ENCODE data around the gene ST6GALNAC4. TPM values are rescaled to one million over a fixed set of nuclear protein-coding genes. Genes with fewer than 3 reads are reported as not detected.
A peak's percentile ranks its signal among the peaks of the same experiment; 100 is the strongest.

ST6GALNAC4 gene
- total RNA-seq, 2 experiments from 2014 or later, result 37.0 to 39.7 TPM

DNA sequence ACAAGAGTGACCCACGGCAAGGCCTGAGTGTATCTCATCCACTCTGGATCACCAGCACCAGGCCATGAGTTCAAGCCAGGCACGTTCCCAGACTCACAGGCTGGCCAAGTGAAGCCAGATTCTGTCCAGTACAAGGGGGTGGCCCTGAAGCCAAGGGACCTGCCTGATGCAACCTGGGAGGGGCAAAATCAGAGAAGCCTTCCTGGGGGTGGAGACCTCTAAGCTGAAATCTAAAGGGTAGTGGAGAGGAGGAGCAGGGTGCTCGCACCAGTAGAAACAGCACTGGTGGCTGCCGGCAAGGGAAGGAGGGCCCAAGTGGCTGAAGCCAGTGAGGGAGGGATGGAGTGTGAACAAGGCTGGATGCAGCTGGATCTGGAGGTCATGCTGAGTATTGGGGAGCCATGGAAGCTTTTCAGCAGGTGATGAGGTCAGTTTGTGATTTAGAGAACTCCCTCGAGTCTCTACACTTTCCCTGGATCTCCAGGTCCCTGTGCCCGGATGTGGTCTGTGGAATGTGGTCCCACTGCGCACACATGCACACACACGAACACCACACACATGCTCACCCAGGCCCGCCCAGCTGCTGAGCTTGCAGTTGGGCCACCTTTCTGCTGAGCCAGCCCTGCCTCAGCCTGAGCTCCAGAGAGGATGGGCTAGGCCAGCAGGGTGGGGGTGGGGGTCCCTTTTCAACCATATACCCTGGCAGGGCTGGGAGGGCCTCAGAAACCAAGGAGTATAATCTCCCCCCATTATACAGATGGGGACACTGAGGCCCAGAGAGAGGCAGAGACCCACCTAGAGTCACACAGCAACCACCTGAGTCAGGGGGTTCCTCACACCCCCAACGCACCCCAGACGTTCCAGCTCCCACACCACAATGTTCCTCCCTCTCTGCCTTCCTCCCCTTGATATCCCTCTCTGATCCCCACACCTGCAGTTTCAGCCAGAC lies 12.1 kb upstream of the ST6GALNAC4 start:
- Mint-ChIP-seq H3K36me3 (ENCODE audit: low read depth) (peaks cover 5% of the 10 kb centered on the region), H3K27me3 (ENCODE audit: low read depth) (peaks cover 20% of the 10 kb centered on the region), H3K4me3 (peak overlapping the region; percentile 25), H3K27ac (peak overlapping the region; percentile 66), H3K4me1 (ENCODE audit: low read depth) (peaks cover 53% of the 10 kb centered on the region), H3K9me3 (ENCODE audit: insufficient read depth) (no peaks in the 10 kb centered on the region)
- DNase-seq, result no peak
- no peak for ATAC-seq
- CTCF ChIA-PET, result interaction anchor here (1.2 to 2.8 kb wide), 3 partner anchors 13 to 189 kb away, joined by 5 to 21 read pairs (median 5); no protein-coding TSS in a partner anchor
- POLR2A ChIA-PET, result interaction anchor here (0.8 to 2.1 kb wide), 4 partner anchors 8 to 30 kb away, joined by 3 to 8 read pairs (median 4); partner anchors contain the start of genes DPM2 and ST6GALNAC6

DNA sequence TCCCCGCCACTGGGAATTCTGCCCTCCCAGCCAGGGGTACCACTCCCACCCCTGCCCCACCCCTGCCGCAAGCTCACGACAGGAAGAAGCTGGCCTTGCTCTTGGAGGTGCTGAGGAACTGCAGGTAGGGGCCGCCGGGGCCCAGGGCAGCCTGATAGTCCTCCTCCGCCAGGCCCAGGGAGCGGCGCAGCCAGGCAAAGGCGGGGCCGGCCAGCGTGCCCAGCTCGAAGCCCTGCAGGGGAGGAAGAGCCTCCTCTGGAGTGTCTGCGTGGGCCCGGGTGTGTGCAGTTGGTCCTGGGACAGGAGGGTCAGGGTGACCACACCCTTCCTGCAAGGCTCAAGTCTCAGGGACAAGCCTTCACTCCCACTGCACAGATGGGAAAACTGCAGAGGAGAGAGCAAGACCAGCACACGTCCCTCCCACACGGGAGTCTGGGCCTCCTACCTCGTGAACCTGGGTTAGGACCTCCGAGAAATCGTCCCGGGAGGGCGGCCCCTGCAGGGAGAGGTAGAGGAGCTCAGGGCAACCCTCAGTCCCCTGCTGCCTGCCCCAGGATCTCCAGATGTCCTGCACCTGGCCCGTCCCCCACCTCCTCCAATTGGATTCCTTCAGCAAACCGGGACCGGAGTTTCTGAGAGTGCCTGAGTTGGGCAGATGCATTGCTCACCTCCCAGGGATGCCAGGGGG lies 11.3 kb upstream of the ST6GALNAC4 start:
- H3K9me3 Mint-ChIP-seq (ENCODE audit: insufficient read depth), result no peaks in the 10 kb centered on the region
- H3K36me3 Mint-ChIP-seq (ENCODE audit: low read depth), result peaks cover 4% of the 10 kb centered on the region
- H3K27me3 Mint-ChIP-seq (ENCODE audit: low read depth), result peaks cover 20% of the 10 kb centered on the region
- ATAC-seq (no peak), DNase-seq (no peak)
- H3K4me1 Mint-ChIP-seq (ENCODE audit: low read depth), result peaks cover 51% of the 10 kb centered on the region
- POLR2A ChIA-PET, result interaction anchor here (0.8 to 2.1 kb wide), 2 partner anchors 9 to 12 kb away, joined by 3 to 8 read pairs; partner anchors contain the start of gene DPM2
- peak overlapping the region; percentile 25 for H3K4me3 Mint-ChIP-seq
- H3K27ac Mint-ChIP-seq, result no peak overlapping the region
- CTCF ChIA-PET, result interaction anchor here (1.2 to 2.8 kb wide), 2 partner anchors 106 to 190 kb away, joined by 5 to 21 read pairs; no protein-coding TSS in a partner anchor

DNA sequence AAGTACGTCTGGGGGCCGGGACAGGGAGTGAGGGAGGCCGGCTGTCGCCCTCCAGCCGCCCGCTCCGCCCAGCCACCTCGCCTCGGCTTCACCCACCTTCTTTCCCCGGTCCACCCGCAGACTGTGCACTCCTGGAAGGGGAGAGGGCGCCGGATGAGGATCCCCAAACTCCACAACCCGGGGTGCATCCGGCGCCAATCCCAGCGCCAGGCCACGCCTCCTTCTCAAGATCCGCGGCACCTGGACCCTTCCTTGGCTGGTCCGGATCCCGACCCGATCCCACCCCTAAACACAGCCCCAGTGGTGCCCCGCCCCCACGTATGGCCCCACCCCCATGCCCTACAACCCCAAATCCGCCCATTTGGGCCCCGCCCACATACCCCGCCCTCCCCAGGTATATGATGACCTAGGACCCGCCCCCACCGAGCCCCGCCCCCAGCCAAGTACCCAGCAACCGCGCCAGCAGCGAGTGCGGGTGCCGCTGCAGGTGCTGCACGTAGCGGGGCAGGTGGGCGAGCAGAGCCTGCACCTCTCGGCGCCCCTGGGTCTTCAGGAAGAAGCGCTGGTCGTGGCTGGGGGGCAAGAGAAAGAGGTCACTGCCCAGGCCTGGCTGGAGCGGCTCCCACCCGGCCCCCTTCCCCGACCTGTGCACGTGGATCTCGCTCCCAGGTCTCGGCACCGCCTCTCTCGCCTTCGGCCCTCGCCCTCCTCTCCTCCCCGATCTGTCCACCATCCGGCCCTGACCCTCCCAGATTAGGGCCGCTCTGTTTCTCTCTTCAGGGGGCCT lies 10.6 kb upstream of the ST6GALNAC4 start:
- ATAC-seq, result peak; percentile 22
- CTCF ChIA-PET, result no interaction called here
- peaks cover 48% of the 10 kb centered on the region for H3K4me1 Mint-ChIP-seq (ENCODE audit: low read depth)
- H3K4me3 Mint-ChIP-seq, result peak overlapping the region; percentile 68
- POLR2A ChIA-PET, result interaction anchor here (2.1 kb wide), 1 partner anchor 10 kb away, joined by 8 read pairs; the partner anchor contains the start of gene DPM2
- DNase-seq, result peak; percentile 81
- H3K36me3 Mint-ChIP-seq (ENCODE audit: low read depth), result no peaks in the 10 kb centered on the region
- H3K27me3 Mint-ChIP-seq (ENCODE audit: low read depth), result peaks cover 20% of the 10 kb centered on the region
- no peaks in the 10 kb centered on the region for H3K9me3 Mint-ChIP-seq (ENCODE audit: insufficient read depth)
- no peak overlapping the region for H3K27ac Mint-ChIP-seq

DNA sequence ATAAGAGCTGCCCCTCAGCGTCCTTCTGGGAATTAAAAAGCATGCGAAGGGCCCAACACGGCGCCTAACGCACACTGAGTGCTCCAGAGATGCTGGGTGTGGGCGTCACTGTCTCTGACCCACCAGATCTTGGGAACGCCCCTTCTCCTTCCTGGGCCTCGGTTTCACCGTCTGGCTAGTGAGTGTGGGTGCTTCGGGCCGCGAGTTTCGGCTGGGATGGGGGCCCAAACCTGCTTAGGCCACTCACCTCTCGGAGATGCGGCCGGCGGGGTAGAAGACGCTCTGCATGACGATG lies 10.0 kb upstream of the ST6GALNAC4 start:
- no peak for DNase-seq
- H3K27ac Mint-ChIP-seq, result no peak overlapping the region
- H3K4me1 Mint-ChIP-seq (ENCODE audit: low read depth), result peaks cover 52% of the 10 kb centered on the region
- no peaks in the 10 kb centered on the region for H3K9me3 Mint-ChIP-seq (ENCODE audit: insufficient read depth)
- peaks cover 20% of the 10 kb centered on the region for H3K27me3 Mint-ChIP-seq (ENCODE audit: low read depth)
- peak overlapping the region; percentile 68 for H3K4me3 Mint-ChIP-seq
- H3K36me3 Mint-ChIP-seq (ENCODE audit: low read depth), result no peaks in the 10 kb centered on the region
- POLR2A ChIA-PET, result no interaction called here
- ATAC-seq, result peak; percentile 3
- CTCF ChIA-PET, result interaction anchor here (0.9 kb wide), 1 partner anchor 57 kb away, joined by 3 read pairs; no protein-coding TSS in a partner anchor

DNA sequence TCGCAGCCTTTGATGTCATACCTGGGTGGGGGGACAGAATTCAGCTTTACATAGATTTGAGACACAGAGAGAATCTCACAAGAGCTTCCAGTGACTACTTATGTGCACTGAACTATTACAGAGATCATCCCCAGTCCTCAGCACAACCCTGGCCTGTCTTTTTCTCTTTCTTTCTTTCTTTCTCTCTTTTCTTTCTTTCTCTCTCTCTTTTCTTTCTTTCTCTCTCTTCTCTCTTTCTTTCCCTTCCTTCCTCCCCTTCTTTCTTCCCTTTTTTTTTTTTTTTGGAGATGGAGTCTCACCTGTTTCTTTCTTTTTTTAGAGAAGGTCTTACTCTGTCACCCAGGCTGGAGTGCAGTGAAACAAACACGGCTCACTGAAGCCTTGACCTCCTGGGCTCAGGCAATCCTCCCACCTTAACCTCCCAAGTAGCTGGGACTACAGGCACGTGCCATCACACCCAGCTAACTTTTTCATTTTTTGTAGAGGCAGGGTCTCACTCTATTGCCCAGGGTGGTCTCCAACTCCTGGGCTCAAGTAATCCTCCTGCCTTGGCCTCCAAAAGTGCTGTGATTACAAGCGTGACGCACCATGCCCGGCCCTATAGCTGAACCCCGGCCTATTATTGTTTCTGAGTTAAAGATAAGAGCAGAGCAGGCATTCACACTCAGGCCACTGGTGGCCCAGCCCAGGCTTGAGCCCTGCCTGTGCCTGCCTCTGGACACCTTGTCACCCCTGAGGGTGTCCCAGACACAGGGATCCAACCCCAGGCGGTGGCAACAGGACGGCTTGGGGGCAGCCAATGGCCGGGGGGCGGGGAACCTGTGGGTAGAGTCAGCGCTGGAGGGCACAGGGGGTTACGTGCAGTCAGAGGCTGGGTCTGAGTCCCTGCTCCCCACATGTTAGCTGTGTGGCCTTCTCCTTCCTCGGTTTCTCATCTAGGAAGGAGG lies 9.4 kb upstream of the ST6GALNAC4 start:
- no peaks in the 10 kb centered on the region for H3K36me3 Mint-ChIP-seq (ENCODE audit: low read depth)
- ATAC-seq (no peak), DNase-seq (no peak)
- ChIA-PET CTCF (interaction anchor here (0.9 to 2.2 kb wide), 4 partner anchors 10 to 191 kb away, joined by 3 to 10 read pairs (median 4); partner anchors contain the start of genes ST6GALNAC4 and TOR2A), POLR2A (no interaction called here)
- no peak overlapping the region for H3K27ac Mint-ChIP-seq
- peak overlapping the region; percentile 68 for H3K4me3 Mint-ChIP-seq
- peaks cover 20% of the 10 kb centered on the region for H3K27me3 Mint-ChIP-seq (ENCODE audit: low read depth)
- peaks cover 54% of the 10 kb centered on the region for H3K4me1 Mint-ChIP-seq (ENCODE audit: low read depth)
- no peaks in the 10 kb centered on the region for H3K9me3 Mint-ChIP-seq (ENCODE audit: insufficient read depth)

DNA sequence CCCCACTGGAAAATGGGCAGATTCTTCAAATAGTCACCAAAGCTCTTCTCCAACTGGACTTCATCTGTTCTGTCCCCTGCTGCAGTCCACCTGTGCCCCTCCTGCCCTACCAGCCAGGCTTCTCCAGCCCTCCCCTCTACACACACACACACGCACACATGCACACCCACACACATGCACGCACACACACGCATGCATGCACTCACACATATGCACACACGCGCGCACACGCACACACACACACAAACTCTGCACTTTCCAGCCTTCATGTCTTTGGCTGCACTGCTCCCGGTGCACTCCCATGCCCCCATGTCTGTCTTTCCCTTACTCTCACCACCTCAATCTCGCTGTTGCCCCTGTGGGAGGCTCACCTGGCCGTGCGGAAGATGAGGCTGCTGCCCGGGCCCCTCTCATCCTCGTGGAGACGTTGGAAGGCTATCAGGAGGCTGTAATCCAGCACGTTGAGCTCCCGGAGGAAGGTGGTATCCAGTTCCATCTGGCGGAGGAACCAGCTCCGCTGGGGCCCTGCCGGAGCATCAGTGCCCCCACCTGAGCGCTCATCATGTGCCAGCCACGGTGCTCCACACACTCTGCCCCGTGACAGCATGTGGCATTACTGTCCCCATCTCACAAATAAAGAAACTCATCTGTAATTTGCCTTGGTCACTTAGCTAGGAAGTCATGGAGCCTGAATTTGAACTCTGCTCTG lies 8.0 kb upstream of the ST6GALNAC4 start:
- CTCF ChIA-PET, result interaction anchor here (1.3 to 2.2 kb wide), 3 partner anchors 140 to 190 kb away, joined by 3 to 10 read pairs (median 4); partner anchors contain the start of gene TOR2A
- H3K27ac Mint-ChIP-seq, result no peak overlapping the region
- H3K9me3 Mint-ChIP-seq (ENCODE audit: insufficient read depth), result no peaks in the 10 kb centered on the region
- DNase-seq (no peak), ATAC-seq (no peak)
- no peaks in the 10 kb centered on the region for H3K36me3 Mint-ChIP-seq (ENCODE audit: low read depth)
- H3K4me1 Mint-ChIP-seq (ENCODE audit: low read depth), result peaks cover 52% of the 10 kb centered on the region
- H3K27me3 Mint-ChIP-seq (ENCODE audit: low read depth), result peaks cover 17% of the 10 kb centered on the region
- POLR2A ChIA-PET, result interaction anchor here (1.2 kb wide), 1 partner anchor 12 kb away, joined by 4 read pairs; no protein-coding TSS in a partner anchor
- no peak overlapping the region for H3K4me3 Mint-ChIP-seq

DNA sequence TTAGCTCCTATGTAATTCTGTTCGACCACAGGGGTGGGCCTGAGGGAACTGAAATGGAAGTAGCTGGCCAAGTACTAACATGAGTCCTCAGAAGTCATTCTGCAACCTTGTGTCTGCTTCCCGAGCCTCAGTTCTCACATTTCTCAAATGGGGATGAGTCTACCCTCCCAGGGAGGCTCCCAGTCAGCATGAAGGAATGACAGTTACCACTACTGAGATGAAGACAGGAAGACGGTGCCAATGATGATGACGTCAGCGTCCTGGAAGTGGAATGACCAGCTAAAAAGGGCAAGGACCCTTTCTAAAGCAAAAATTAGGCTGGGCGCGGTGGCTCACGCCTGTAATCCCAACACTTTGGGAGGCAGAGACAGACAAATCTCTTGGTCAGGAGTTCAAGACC lies 6.9 kb upstream of the ST6GALNAC4 start:
- H3K27ac Mint-ChIP-seq, result no peak overlapping the region
- H3K9me3 Mint-ChIP-seq (ENCODE audit: insufficient read depth), result no peaks in the 10 kb centered on the region
- no peak overlapping the region for H3K4me3 Mint-ChIP-seq
- ATAC-seq, result no peak
- H3K27me3 Mint-ChIP-seq (ENCODE audit: low read depth), result peaks cover 15% of the 10 kb centered on the region
- CTCF ChIA-PET, result interaction anchor here (1.2 to 5.5 kb wide), 6 partner anchors 19 to 189 kb away, joined by 3 to 38 read pairs (median 12); partner anchors contain the start of gene TOR2A
- POLR2A ChIA-PET, result no interaction called here
- no peak for DNase-seq
- H3K36me3 Mint-ChIP-seq (ENCODE audit: low read depth), result no peaks in the 10 kb centered on the region
- peaks cover 52% of the 10 kb centered on the region for H3K4me1 Mint-ChIP-seq (ENCODE audit: low read depth)

DNA sequence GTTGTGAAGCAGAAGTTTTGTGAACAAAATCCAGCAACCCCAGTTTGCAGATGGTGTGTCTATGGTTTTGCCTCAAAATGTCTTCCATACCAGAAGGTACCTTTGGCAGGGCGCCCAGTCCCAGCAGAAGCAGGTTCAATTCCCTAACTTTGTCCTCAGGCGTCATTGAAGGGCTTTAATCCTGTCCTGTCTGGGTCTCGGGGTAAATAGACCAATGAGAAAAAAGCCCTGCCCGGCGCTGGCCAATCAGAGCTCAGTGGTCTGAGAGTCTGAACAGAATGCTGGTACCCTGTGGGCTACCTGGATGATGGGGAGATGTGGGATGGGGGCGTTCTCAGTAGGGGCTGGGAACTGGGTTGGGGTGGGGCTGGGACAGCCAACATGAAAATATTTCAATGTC lies 6.2 kb upstream of the ST6GALNAC4 start:
- ChIA-PET CTCF (interaction anchor here (1.2 to 5.5 kb wide), 5 partner anchors 19 to 188 kb away, joined by 3 to 38 read pairs (median 19); partner anchors contain the start of gene TOR2A), POLR2A (no interaction called here)
- peaks cover 52% of the 10 kb centered on the region for H3K4me1 Mint-ChIP-seq (ENCODE audit: low read depth)
- DNase-seq, result no peak
- H3K27ac Mint-ChIP-seq, result no peak overlapping the region
- no peak for ATAC-seq
- H3K27me3 Mint-ChIP-seq (ENCODE audit: low read depth), result peaks cover 10% of the 10 kb centered on the region
- H3K36me3 Mint-ChIP-seq (ENCODE audit: low read depth), result no peaks in the 10 kb centered on the region
- H3K4me3 Mint-ChIP-seq, result no peak overlapping the region
- no peaks in the 10 kb centered on the region for H3K9me3 Mint-ChIP-seq (ENCODE audit: insufficient read depth)

DNA sequence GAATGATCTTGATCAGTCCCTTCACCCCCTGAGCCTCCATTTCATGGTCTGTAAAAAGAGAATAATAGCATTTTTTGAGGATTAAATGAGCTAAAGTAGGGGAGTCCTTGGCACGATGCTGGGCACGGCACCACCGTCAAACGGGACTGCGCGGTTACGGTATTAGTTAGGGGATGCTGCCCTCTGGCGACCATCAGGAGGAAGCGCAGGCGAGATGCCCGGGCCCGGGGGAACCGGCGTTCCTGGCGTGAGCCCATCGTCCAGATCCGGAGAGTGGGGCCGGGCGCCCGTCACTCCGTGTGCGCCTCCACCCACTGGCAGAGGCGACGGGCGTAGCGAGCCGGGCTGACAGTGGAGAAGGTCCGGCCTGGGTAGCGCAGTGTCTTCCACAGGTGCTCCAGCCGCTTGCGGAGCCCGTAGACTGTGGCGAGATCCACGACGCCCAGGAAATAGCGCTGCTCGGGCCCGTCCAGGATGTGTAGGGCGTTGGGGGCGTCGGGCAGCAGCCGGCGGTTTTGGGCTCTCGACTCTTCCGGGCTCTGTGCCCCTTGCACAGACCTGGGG lies 4.8 kb upstream of the ST6GALNAC4 start:
- Mint-ChIP-seq H3K9me3 (ENCODE audit: insufficient read depth) (no peaks in the 10 kb centered on the region), H3K4me3 (peak overlapping the region; percentile 51), H3K4me1 (ENCODE audit: low read depth) (peaks cover 51% of the 10 kb centered on the region), H3K27ac (no peak overlapping the region), H3K36me3 (ENCODE audit: low read depth) (no peaks in the 10 kb centered on the region), H3K27me3 (ENCODE audit: low read depth) (peaks cover 10% of the 10 kb centered on the region)
- peak; percentile 85 for DNase-seq
- ATAC-seq, result peak; percentile 48
- CTCF ChIA-PET, result interaction anchor here (0.6 to 5.5 kb wide), 51 partner anchors 9 to 448 kb away, joined by 3 to 38 read pairs (median 4); partner anchors contain the start of genes CDK9, DPM2, EEIG1 and ENG
- POLR2A ChIA-PET, result interaction anchor here (0.8 to 1.5 kb wide), 4 partner anchors 8 to 187 kb away, joined by 4 to 5 read pairs (median 4); partner anchors contain the start of genes CDK9, PIP5KL1 and TOR2A

Measured in activated CD8-positive, alpha-beta T cell treated with anti-CD3 and anti-CD28 coated beads, Interleukin-2, amount 10 ng/mL, durations not matched to agents 7 days and 5 days (primary cell).